ENCODE data around the gene PTGS1.

DNA sequence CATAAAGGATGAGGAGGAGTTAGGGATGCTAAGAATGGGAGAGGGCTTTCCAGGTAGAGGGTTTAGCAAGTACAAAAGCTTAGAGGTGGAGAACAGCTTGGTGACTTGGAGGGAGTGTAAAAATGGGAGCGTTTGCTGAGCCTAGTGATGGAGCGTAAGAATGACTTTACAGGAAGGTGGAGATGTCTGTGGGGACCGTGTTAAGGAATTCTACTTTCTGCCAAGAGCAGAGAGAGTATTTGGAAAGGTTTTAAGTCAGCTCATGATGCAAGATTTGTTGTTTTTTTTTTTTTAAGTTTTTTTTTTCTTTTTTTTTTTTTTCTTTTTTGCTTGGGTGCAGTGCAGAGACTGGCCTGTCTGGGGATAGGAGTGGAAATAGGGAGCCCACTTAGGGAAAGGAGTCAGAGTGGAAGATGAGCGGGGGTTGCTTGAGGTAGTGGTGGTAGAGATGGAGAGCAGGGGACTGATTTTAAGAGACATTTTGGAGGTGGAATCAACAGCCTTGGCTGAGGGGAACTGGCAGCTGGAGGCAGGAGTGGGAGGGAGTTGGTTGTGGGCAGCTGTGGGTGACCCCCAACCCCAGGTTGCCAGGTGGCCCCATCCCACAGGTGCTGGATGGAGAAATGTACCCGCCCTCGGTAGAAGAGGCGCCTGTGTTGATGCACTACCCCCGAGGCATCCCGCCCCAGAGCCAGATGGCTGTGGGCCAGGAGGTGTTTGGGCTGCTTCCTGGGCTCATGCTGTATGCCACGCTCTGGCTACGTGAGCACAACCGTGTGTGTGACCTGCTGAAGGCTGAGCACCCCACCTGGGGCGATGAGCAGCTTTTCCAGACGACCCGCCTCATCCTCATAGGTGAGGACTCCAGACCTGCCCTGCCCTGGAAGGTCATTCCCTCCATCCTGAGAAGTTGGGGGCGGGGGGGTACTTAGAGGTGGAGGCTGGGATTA, 12.4 kb downstream of the PTGS1 start:
- TF ChIP-seq MAFK (IDR thresholded peaks at IDR 0.05; ENCODE audit: low read depth, low read length) (no peak), CTCF (IDR thresholded peaks at IDR 0.05; ENCODE audit: control extremely low read depth in 1 of 3, insufficient read depth in 1 of 3, low read depth in 1 of 3, low read length in 3 of 3) (no peak), EP300 (IDR thresholded peaks at IDR 0.05; ENCODE audit: borderline replicate concordance in 1 of 2, low read depth in 2 of 2, low read length in 2 of 2) (no peak), SP2 (IDR thresholded peaks at IDR 0.05; ENCODE audit: low read length) (no peak), EZH2 (IDR thresholded peaks at IDR 0.05; ENCODE audit: low read depth, low read length, severe bottlenecking) (no peak), FOSL1 (IDR thresholded peaks at IDR 0.05; ENCODE audit: insufficient read depth, low read depth, low read length) (no peak), CHD1 (IDR thresholded peaks at IDR 0.05; ENCODE audit: low read depth, low read length) (no peak), CEBPB (IDR thresholded peaks at IDR 0.05; ENCODE audit: low read depth, low read length) (no peak), POLR2A (IDR thresholded peaks at IDR 0.05; ENCODE audit: control extremely low read depth in 1 of 2, low read depth in 2 of 2, low read length in 2 of 2) (no peak), TCF12 (IDR thresholded peaks at IDR 0.05; ENCODE audit: low read depth, low read length) (no peak)

All from H1 (cell line).